ENCODE measurements around the gene TTLL4. TPM values are rescaled to one million over a fixed set of nuclear protein-coding genes. Genes with fewer than 3 reads are reported as not detected.

TTLL4 gene
- total and polyA plus RNA-seq, 2 of the 8 experiments (the other 6 are each of a cell fraction or from before 2014, with no cell fraction given), result 71.1 to 105 TPM

DNA sequence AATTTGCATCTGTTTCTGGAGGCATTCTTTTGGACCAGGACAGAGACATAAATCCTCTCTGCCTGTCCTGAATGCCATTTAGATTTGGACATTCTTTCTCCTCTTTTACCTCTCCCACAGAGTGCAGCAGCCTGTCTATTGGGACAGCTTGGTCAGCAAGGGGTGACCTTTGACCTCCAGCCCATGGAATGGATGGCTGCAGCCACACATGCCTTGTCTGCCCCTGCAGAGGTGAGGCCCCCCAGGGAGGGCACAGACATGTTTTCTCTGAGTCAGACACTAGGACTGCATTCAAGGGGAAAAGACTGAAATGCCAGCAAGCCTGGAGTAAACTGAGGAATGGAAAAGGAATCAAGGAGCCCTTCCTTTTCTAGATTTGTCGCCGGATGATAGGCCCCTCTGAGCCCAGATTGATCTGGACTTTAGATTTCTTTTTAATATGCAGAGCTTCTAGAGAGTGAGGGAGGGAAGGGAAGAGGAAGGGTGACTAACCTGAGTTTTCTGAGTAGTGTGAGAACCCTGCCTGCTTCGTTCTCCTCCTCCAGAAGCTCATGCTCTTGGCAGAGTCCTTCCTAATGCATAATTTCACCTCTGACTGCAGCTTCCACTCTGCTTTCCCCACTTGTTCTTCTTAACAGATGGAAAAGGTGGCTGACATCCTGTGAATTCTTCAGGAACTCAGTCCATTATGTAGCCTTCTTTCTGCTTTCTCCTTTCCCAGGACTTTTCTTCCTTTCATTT lies 16.1 kb upstream of the TTLL4 start (continued):
- TF ChIP-seq SP2 (IDR thresholded peaks at IDR 0.05; ENCODE audit: low read length), result no peak
- no peak for TF ChIP-seq JUN (IDR thresholded peaks at IDR 0.05; ENCODE audit: low read depth, low read length)

Data from H1 (cell line).